HG03108 (cell line): ENCODE measurements around the gene SLC1A6.
"Not testable (repeated sequence)": the region's sequence is repeated elsewhere in the genome, so short reads cannot be mapped to it uniquely, and the experiment has no call there.

Source experiments
- ATAC-seq: cut with Tn5 transposase; IDR thresholded peaks from one replicate; pipeline ENCODE4 v1.9.1; 2021; ENCODE audit warnings: moderate library complexity; ENCODE audit not compliant: unreplicated experiment

SLC1A6 gene

DNA sequence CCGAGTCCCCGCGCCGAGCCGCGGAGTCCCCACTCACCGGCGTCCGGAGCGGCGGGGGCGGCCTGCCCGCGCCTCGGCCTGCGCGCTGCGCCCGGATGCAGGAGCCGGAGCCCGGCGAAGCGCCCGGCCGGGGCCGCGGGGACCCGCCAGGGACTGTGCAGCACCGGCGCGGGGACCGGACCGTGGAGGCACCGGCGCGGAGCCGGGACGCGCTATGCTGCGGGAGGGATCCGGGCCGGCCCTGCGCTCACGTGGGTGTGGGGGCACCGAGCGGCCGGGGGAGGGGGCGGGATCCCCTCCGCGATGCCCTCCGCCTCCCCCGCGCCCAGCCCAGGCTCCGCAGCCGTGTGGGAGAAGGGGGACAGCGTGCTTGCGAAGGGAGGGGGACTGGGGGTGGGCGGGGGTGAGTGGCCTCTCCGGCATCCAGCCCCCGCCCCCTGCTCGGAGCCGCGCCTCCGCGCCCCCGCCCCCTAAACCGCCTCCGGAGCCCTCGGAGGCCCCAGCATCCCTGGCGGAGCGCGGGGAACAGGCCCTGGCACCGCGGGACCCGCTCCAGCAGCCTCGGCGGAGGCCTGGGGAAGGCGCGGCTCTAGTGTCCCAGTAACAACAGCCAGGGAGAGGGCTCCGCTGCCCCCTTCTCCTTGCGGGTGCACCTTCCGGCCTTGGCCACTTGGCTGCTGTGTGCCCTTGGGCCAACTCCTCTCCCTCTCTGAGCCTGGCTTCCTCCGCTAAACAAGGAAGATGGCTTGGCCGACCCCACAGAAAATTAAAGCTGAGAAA lies at the start of gene SLC1A6:
Gene SLC1A6 (minus strand): TSS at position 389 of the 780 bp plus-strand sequence. CDS start 6,954 bp downstream, outside the sequence.
- no peak for ATAC-seq

DNA sequence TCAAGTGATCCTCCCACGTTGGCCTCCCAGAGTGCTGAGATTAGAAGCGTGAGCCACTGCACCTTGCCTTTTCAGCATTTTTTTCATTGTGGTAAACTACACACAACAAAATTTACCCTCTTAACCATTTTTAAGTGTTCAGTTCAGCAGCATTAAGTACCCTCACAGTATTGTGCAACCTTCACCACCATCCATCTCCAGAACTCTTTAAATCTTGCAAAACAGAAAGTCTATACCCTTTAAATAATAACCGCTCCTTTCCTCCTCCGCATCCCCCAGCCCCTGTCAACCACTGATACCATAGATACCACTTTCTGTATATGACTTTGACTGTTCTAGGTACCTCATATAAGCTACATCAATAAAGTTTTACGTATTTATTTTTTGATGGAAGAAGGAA lies 48.8 kb upstream of the SLC1A6 start:
- no peak for ATAC-seq

DNA sequence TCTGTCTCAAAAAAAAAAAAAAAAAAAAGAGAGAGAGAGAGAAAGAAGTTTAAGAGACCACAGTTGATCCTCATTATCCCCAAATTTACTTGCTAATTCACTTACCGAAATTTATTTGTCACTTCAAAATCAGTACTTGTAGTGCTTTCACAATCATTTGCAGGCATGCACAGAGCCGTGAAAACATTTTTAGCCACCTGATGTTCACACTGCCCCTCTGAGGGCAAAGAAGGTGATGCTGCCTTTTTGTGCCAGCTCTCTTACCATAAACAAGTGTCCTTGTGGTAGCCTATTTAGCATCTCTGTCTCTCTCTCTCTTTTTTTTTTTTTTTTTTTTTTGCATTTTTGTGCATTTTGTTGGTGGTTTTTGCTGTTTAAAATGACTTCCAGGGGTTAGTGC lies 45.6 kb upstream of the SLC1A6 start:
- ATAC-seq = no peak

DNA sequence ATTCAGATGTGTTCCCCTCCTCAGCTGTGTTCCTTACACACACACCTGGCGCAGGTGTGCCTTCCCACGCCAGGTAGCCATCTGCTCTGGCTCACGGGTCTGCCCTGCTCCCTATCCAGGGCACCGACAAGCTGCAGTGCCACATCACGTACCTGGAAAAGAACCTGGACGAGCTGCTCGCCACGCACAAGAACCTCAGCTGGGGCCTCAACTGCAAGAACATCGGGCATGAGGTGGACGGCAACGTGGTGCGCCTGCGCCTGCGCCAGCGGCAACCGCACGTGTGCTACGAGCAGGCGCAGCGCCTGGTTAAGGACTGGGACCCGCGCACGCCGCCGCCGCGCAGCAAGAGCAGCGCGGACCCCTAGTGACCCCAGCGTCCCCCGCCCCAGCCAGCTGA lies 43.1 kb upstream of the SLC1A6 start:
- no peak for ATAC-seq

GRCh38 chr19:15021286-15022007 lies 41.8 kb upstream of the SLC1A6 start:
- ATAC-seq = no peak

GRCh38 chr19:15018836-15019235 lies 39.2 kb upstream of the SLC1A6 start:
- not testable (repeated sequence) for ATAC-seq

- no peak for ATAC-seq
These were observed 36.4 kb upstream of the SLC1A6 start for GRCh38 chr19:15015946-15016542.

DNA sequence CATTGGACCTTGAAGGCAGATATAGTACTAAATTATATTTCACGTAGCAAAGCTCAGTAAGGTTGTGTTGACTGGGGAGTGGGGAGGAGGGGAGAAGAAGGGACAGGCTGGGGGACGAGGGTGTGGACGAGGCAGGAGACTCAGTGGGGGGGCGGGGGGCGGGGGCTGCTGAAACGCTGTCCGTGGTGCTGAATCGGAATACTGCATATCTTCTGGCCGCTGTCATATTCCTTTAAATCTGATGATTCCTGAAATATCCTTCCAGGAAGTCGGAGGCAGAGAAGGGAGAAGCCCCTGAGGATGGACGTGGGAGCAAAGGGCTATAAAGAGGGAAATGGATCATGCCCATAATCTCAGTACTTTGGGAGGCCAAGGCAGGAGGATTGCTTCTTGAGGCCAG lies 34.9 kb upstream of the SLC1A6 start:
- no peak for ATAC-seq

- ATAC-seq = no peak
These were observed 31.0 kb upstream of the SLC1A6 start for GRCh38 chr19:15010501-15011300.

DNA sequence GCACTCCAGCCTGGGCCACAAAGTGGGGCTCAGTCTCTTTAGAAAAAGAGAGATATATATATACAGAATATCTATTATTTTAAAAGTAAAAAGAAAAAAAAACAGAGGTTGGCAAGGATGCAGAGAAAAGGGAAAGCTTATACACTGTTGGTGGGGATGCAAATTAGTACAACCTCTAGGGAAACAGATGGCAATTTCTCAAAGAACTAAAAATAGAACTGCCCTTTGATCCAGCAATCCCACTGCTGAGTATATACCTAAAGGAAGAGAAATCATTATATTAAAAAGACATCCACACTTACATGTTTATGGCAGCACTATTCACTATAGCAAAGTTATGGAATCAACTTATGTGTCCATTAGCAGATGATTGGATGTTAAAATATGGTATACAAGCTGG lies 28.6 kb upstream of the SLC1A6 start:
- ATAC-seq = no peak

DNA sequence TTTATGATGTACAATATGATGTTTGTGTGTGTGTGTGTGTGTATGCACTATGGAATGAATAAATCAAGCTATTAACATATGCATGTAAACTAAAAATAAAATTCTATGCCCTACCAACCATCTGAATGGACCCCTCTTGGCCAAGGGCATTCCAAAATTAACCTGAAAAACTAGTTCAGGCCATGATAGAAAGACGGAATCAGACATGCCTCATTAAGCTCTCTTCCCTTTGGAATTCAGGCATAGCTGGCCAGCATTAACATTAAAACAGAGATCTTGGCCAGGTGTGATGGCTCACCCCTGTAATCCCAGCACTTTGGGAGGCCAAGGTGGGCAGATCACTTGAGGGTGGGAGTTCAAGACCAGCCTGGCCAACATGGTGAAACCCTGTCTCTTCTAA lies 18.3 kb upstream of the SLC1A6 start:
- ATAC-seq = no peak

GRCh38 chr19:14992780-14993179 lies 13.1 kb upstream of the SLC1A6 start:
- no peak for ATAC-seq

GRCh38 chr19:14985133-14985532 lies 5.5 kb upstream of the SLC1A6 start:
- no peak for ATAC-seq

GRCh38 chr19:14978161-14978776 lies 1.4 kb downstream of the SLC1A6 start:
- ATAC-seq = no peak

GRCh38 chr19:14977128-14977527 lies 2.5 kb downstream of the SLC1A6 start:
- ATAC-seq = no peak

- no peak for ATAC-seq
These were observed 5.2 kb downstream of the SLC1A6 start for GRCh38 chr19:14974488-14974887.

DNA sequence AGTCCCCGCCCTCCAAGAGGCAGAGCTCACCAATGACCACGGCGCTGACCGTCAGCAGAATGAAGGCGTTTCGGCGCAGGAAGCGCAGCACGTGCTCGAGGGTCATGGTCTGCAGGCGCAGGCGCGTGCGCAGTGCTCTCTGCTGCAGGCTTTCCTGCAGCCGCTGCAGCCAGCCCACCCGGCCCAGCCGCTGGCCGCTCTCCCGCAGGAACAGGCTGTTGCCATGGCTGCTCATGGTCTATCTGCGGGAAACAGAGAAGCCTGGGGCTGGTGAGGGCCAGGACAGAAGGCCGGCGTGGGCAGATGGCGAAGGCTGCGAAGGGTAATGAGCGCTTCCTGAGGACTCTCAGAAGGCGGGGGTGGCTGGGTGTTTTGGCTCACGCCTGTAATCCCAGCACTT lies 7.0 kb downstream of the SLC1A6 start:
- no peak for ATAC-seq

DNA sequence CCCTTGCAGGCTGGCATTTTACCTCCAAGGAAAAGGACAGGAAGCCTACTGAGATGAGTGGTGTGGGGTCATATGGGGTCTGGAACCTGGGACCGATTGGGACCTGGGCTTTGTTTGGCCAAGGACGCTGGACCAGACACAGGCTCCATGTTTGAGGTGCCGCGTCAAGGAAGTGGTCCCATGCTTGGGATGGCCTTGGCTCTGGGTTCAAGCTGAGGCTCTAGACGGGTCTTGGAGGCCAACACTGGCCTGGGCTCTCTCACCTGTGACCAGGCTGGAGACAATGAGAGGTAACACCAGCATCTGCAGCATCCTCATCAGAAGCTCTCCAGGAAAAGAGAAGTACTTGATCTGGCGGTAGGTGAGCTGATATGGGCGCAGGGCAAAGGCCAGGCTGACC lies 8.2 kb downstream of the SLC1A6 start:
- ATAC-seq = no peak

- no peak for ATAC-seq
These were observed 11.4 kb downstream of the SLC1A6 start for GRCh38 chr19:14968247-14968646.

GRCh38 chr19:14961956-14962685 lies 17.5 kb downstream of the SLC1A6 start:
- no peak for ATAC-seq
